H4 (cell line): ENCODE data around the gene GTPBP4. TPM values are rescaled to one million over a fixed set of nuclear protein-coding genes. Genes with fewer than 3 reads are reported as not detected.

Source experiments
- DNase-seq: peaks from one replicate; pipeline ENCODE4 v3.0.0-alpha.2; 2015; ENCODE audit warnings: low spot score
- total RNA-seq: library from RNA; depleted of rRNA; stranded (reverse); fragments of >200 nt; shearing (Covaris generic); gene quantifications from 2 replicates; pipeline ENCODE4 v1.2.3, GENCODE V29; 2014; rRNA removed

Gene GTPBP4
- total RNA-seq, result 28.8 and 29.1 TPM in 2 replicates

DNA sequence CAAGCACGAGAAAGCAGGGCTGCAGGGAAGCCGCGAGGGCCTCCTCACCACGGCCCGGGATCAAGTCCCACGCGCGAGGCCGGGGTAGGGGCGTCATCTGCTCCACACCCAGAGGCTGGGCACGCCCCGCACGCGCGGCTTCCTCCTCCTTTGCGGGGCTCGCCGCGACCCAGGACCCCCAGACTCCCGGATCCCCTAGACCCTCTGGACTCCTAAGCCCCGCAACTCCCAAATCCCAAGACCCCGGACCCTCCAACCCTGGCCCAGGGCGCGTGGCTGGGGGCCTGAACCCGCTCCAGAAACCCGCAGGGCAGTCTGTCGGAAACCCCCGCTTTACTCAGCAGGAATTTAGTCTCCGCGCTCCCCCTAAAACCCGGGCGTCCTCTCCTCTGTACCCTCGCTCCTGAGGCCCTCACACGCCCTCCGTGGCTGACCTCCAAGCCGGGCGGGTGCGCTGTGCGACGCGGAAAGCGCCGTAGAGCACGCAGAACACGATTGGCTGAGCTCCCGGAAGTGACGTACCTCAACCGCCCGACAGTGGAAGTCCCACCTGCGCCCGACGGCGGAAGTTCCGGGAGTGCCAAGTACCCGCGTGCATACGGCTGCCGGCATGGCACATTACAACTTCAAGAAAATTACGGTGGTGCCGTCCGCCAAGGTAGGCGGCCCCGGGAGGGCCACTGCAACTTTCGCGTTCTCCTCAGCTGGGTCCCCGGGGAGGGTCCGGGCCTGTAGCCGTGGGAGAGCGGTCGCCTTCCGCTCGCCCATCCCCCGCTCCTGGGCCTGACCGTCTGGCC, at the start of gene GTPBP4:
Gene GTPBP4, plus strand, starts transcription at position 565 of the 797 bp plus-strand sequence. Its CDS starts 46 bp downstream, at position 611.
- peak; percentile 94 for DNase-seq

DNA sequence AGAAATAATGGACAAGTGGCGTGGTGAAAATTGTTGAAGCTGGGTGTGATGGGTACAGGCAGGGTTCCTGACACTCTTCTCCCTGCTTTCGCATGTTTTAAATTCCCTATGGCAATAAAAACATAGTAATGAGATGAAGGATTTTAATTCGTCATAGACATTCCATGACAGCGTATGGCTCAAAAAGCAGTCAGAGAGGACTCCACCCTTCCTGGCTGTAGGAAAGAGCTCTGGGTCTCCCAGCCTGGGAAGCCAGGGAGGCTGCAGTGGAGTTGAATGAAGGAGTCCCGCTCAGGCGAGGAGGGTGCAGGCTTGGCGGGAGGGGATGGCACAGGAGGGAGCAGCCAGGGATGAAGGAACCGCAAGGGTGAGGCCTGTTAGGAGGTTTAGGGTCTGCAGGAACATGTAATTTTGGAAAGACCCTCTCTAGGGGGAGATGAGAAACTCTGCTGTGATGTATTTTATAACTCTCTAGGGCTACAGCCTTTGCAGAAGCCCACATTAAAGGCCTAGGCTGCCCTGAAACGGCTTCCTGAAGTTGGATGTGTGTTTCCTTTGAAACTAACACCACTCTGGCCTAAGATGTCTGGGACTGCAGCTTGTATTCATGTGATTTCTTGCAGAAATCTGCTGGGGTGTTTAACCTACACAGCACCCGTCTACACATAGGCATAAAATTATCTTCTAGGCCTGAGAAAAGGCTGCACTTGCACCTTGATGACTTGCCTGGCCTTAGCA, 49.1 kb upstream of the GTPBP4 start:
- DNase-seq, result no peak

DNA sequence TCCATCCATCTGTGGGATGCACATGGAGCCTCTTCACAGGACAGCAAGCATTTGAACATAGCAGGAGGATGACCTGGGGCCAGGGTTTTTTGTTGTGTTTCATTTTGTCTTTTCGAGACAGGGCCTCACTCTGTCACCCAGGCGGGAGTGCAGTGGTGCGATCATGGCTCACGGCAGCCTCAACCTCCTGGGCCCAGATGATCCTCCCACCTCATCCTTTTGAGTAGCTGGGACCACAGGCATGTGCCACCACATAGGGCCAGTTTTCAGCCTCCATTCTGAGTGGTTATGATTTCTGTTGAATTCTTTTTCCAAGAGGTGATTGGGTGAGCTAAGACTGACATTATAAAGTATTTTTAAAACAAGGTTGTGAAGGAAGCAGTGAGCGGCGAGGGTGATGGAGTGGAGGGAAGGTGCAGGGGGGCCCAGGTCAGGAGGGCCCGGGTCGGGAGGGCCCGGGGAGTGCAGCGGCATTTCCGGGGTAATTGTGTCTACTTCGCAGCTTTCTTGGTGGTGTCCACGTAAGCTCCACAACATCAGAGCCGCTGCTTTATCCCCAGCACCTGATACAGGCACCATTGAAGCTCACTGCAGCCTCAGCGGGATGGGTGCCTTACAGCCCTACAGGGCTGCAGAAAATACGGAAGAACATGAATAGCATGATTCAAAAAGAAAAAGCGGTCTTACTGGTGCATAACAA, 44.8 kb upstream of the GTPBP4 start:
- DNase-seq, result no peak

DNA sequence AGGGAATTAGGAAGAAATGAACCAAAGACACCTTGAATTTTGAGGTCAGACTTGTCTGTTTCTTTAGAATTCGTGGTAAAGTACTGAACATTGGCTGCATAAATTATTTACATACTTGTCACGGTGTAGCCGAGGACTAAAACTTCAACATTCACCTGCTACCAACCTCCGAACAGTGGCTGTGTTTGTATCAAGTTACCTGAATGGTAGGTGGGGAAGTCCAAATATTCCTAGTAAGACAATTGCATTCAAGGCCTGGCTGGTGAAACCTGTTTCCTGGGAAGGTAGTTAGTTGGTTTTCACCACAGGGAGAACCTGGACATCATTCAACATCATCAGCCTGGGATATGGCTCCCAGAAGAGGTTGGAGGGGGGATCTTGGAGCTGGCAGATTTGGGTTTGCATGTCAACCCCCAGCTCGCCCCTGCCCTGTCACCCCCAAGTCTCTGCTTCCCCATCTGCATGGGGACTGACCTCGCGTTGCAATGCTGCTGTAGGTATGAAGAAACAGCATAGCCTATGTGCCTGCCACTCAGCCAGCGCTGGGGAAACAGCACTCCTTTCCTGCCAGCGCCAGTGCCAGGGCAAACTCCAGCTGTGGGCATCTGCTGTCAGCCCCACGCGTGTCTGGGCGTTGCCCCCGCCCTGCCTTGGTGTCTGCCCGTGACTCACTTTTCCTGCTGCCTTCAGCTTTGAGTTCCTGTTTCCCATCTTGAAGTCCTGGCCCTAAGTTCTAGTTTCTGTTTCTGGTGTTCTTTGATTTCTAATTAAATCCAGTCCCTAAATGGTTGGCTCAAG, 44.0 kb upstream of the GTPBP4 start:
- no peak for DNase-seq

DNA sequence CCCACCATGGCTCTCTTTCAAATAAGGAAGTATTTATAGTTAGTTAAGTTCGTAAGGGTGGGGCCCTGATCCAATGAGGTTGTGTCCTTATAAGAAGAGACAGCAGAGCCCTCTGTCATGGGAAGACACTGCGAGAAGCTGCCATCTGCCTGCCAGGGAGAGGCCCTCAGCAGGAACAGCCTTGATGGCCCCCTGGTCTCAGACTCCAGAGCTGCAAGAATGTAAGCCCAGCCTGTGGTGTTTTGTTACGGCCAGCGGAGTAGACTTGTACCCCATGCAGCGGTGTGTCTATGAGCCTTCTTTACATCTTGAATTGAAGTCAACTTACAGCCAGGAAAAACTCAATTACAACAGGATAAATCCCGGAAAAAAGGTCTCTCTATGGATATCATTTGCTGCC, 42.5 kb upstream of the GTPBP4 start:
- DNase-seq, result no peak

DNA sequence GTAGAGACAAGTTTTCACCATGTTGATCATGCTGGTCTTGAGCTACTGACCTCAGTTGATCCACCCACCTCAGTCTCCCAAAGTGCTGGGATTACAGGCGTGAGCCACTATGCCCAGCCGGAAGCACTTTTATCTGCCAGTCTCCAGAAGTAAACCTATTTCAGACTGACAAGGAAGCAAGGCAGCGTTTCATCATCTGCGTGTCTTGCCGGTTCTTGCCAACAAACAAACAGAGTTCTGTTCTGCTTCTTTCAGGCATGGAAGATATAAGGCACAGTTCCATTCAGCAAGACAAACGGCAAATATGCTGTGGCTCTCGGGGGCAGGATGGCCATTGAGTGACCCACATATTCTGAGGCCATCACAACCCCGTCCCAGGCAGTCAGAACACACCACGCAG, 41.2 kb upstream of the GTPBP4 start:
- DNase-seq, result no peak

DNA sequence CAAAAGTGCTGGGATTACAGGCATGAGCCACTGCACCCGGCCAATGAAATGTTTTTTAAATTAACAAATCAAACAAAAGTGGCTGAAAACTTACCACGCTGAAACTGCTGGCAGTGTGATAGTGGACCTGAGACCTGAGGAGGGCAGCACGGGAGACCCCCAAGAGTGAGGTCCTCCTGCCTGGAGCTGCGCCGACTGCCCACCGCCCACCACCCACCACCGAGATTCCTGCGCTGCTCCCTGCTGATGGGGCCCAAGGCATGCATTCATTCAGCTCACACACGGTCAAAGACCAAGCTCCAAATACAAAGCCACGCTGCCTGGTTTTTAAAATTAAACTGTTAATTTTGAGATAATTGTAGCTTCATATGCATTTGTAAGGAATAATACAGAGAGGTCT, 40.4 kb upstream of the GTPBP4 start:
- DNase-seq, result no peak

DNA sequence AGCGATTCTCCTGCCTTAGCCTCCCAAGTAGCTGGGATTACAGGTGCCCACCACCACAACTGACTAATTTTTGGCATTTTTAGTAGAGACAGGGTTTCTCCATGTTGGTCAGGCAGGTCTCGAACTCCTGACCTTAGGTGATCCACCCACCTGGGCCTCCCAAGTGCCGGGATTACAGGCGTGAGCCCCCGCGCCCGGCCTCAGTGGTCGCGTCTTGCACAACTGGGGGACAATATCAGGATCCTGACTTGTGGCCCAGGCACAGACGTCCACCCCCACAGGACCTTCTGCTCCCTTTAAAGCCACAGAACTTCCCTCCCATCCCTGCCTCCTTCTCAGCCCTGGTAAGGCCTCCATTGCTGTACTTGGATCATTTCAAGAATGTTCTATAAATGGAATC, 39.9 kb upstream of the GTPBP4 start:
- no peak for DNase-seq

DNA sequence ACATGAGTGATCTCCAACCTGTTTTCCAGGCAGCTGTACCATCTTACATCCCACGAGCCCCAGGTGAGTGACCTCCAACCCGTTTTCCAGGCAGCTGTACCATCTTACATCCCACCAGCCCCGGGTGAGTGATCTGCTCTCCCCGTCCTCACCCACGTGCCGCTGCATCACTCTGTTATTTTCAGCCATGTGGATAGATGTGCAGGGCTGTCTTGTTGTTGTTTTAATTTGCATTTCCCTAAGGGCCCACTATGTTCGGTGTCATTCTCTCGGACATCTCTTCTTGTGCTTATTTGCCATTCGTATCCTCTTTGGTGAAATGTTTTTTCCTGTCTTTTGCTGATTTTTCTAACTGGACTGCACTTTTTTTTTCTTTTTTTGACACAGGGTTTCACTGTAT, 38.8 kb upstream of the GTPBP4 start:
- DNase-seq, result no peak

DNA sequence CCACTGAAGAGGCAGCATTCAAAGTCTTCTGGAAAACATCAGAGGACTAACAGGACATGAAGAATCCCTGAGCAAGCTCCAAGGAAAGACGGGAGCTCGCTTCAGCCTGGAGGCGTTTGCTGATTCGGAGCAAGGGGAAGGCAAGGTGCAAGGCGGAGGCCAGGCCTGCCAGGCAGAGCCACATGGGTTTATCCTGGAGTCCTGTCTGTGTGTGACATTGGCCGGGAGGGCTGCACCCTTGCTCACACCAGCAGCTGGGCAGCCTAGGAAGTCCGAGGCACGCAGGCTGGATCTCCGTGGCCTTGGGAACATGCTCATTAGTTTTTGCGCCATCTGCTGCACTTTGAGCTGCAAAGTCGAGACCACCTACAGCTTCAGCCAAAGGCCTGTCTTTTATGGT, 34.4 kb upstream of the GTPBP4 start:
- no peak for DNase-seq

DNA sequence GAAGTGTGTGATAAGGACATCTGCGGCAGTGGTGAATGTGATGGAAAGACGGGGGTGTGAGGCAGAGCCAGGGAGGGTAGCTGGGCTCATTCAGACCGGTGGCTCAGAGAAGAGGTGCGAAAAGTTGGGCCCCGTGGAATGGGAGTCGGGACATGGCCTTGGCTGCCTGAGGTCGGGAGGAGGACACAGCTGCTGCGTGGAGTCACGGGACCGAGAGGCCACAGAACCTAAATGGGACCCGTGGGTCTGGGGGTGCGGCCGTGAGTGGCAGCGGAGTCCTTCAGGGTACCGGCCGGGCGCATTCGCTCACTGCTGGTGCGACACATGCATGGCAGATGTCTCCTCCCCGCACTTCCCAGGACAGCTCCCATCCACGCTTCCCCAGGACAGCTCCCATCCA, 33.8 kb upstream of the GTPBP4 start:
- no peak for DNase-seq

DNA sequence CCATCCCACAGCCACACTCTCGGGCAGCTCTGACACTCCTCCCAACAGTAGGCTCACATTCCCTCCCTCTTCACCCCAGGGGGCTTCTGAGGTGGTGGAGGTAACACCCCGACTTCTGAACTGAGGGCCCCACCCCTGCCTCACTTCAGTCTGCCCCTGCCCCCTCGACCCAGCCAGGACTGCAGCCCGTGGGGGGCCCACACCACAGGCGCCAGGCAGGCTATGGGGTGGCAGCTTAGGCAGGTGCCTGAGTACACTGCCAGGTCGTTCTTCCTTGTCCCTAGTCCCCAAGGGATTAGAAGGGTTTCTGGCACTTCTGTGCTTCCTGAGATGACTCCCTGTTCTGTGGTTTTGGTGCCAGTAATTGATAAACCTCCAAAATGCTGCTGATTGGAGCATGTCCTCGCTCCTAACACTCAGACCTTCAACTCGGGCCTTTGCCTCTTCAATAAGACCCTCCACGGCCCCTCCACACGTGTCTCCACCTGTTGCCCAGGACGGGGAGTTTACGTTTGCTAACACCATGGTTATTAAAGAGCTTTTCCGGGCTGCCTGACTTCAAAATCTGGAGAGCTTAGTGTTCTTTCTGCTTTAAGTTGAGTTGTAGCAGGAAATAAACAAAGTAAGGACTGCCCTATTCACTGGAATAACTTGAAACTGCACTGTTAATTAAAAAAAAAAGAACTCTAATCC, 33.0 kb upstream of the GTPBP4 start:
- no peak for DNase-seq

DNA sequence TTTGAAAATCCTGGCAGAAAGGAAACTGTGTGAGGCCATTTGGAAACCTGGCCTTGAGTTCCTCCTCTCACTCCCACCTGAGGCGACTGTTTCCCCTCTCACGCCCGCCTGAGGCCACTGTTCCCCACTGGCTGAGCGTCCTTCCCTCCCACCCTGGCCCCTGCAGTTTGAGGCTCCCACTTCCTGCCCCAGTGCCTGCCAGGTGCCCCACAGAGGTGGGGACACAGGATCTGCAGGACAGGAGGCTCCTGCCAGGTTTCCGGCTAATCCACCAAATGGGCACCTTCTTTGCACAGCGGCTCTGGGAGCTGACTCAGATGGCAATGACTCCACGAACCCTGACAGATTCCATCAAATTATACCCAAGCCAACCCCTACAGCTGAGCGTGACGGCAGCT, 32.4 kb upstream of the GTPBP4 start:
- DNase-seq, result no peak

DNA sequence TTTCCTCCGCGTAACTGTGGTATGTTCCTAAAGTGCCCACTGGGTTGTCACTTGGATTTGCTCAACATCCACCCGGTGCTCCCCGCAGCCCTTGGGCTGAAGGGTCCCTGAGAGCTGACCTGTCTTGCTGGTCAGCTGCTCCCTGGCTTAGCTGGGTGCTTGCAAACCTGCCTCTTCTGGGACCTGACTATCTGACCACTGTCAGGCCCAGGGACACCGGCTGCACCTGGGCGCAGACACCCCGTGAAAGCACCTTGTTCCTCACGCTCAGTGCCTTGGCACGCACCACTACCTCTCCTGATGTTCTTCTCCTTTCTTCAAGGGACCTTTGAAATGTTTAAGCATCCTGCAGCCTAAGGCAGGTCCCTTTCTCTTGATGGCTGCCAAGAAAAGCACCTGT, 30.1 kb upstream of the GTPBP4 start:
- DNase-seq, result no peak

DNA sequence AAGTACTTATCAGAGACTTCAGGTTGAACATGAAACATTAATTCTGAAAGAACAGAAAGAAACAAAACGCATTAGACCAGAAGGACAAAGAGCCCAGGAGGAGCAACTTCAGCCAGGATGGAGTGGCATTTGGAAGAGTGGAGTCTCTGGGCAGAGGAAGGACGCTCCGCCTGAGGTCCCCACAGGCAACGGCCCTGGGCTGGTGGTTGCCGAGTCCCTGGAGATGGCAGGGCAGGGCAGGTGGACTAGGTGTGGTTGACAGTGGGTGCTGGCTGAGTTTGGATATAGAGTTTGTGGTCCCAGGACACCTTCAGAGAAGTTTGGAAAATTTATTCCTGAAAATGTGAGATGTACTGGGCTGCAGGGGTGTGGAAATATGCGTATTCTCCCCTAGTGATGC, 29.4 kb upstream of the GTPBP4 start:
- DNase-seq, result no peak

DNA sequence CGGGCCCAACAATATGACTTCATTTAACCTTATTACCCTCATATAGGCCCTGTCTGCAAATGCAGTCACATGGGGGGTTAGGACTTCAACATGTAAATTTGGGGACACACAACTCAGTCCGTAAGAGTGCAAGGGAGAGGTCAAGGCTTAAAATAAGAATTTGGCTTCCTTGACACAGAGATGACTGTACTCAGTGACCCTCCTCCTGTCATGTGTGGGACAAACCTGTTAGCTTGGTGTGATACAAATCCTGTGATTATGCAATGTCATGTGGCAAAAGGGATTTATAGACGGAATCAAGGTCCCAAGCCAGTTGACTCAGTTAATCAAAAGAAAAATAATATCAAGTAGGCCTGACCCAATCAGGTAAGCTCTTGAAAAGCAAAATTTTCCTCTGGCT, 25.9 kb upstream of the GTPBP4 start:
- DNase-seq, result no peak

DNA sequence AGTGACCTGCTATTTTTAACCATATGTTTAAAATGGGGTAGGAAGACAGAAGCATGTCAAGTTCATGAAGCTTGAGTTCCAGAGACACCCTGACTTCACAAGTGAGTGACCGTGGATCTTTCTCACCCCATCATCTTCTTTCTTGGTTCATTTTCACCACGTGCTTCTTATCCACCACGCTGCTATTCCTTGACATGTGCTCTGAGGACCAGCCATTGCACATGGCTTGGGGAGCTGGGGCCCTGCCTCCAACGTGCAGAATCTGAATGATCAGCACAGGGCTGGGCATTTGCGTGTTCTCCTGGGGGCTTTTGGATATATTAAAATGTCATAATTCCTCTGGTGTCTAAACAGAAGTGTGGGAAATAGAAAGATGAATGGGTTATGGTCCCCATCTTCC, 25.0 kb upstream of the GTPBP4 start:
- DNase-seq, result no peak

DNA sequence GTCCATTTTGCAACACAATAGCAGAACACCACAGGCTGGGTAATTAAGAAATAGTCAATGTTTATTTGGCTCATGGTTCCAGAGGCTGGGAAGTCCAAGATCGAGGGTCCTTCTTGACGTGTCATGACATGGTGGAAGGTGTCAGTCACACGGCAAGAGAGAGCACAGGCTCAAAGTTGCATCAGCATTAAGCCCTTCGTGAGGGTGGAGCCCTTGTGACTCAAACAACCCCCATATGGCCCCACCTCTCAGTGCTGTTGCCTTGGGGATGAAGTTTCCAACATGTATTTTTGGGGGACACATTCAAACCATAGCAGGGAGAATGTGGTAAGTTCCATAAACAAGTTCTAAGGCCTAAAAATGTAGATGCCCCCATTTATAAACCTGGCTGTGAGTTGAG, 24.6 kb upstream of the GTPBP4 start:
- no peak for DNase-seq

DNA sequence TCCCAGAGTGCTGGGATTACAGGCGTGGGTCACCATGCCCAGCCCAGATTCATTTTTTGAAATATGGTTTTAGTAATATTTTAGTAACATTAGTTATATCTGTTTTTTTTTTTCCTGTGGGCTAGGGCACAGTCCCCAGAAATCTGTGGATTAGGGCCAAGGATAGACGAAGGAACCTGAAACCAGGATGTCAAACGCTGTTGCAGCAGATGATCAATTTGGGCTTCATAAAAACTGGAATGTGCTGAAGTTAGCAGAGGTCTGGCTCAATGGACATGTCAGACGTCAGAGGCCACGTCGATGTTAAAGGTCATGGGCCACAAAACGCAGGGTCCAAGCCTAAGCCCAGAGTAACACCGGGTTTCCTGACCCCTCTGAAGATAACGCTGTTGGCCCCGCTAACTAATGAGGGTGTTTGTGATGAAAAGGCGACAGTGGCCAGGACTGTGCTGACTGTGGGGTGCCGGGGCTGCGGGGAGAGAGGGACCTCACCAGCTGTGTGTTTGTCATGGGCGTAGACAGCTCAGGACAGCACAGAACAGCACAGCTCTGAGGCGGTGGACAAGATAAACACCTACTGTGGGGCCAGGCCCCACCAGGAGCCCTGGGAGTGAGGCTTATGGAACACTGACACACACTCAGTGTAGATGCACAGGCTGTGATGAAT, 23.8 kb upstream of the GTPBP4 start:
- no peak for DNase-seq

DNA sequence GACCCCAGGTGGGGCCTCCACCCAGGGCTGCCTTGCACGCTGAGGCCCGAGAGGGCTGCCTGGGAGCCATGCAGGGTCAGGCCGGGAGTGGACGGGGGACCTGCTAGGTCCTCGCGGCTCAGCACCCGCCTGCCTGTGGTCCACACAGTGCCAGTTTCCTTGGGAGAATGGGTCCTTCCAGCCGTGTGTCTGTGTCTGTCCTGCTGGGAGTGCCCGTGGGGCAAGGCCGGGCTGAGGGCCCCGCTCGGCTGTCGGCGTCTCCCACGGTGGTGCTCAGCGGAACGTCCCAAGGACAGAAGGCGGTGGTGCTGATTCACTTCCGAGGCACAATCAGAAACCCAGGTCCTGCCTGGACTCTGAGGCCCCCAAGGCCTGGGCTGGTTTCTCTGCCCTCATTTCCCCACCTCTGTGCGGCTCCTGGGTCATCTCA, 23.2 kb upstream of the GTPBP4 start:
- DNase-seq, result no peak
